Right lobe of liver (tissue), 4 donors: ENCODE measurements around the gene TMSB15A.

Experiments
- CTCF ChIP-seq, 4 donors: fragments of 200-600 bp in 3 of 4; fragments of 450-650 bp in 1 of 4; IDR thresholded peaks; one replicate each; pipeline versions ENCODE4 v1.5.1 to v1.8.0; 2016 to 2022; ENCODE audit warnings: antibody characterized with exemption in 4 of 4, mild to moderate bottlenecking in 2 of 4
- POLR2A ChIP-seq: fragments of 450-650 bp; IDR thresholded peaks from one replicate; pipeline ENCODE4 v1.6.1; 2017; ENCODE audit warnings: antibody characterized with exemption, mild to moderate bottlenecking
- donor health status: DM: no; HTN: no; CAD: no.
- donor health status: DM: no; HTN: no; CAD: no.
- donor health status: DM: no; HTN: yes; CAD: no.

- TF ChIP-seq POLR2A (no peak), CTCF (IDR thresholded peaks at IDR 0.05) (no peak)
Measured at GRCh38 chrX:102514536-102514935, 2.0 kb downstream of the TMSB15A start.
